ENCODE results near the gene TNFSF13.

GRCh38 chr17:7559320-7560171 lies 996 bp downstream of the TNFSF13 start:
- TF ChIP-seq CTCF (optimal IDR thresholded peaks at IDR 0.05 in 1 of 3, IDR thresholded peaks at IDR 0.05 in 1 of 3, conservative IDR thresholded peaks at IDR 0.05 in 1 of 3; ENCODE audit: extremely low read depth in 1 of 3, insufficient read depth in 2 of 3, low read length in 3 of 3) (no peak), EZH2 (IDR thresholded peaks at IDR 0.05; ENCODE audit: low read length) (no peak)
